Measurements from ENCODE around the gene TCF7L1. TPM values are rescaled to one million over a fixed set of nuclear protein-coding genes. Genes with fewer than 3 reads are reported as not detected.
A peak's percentile ranks its signal among the peaks of the same experiment; 100 is the strongest.

The TCF7L1 gene
- total and polyA plus RNA-seq, 9 of the 15 experiments (the other 6 are each of a cell fraction or from before 2014, with no cell fraction given) = 0.03 to 0.11 (median 0.07) TPM; not detected in 5

GRCh38 chr2:85178980-85179411, 45.8 kb downstream of the TCF7L1 start:
- Histone ChIP-seq H3K27me3 (ENCODE audit: control insufficient read depth in 2 of 2, insufficient read depth in 2 of 2, low read length in 2 of 2) (peaks cover 20 to 54% of the 10 kb centered on the region in 2 experiments), H2AFZ (ENCODE audit: low read depth, low read length) (no peak overlapping the region), H3K4me2 (ENCODE audit: insufficient read depth, low read length) (no peak overlapping the region), H4K20me1 (replicated peaks; ENCODE audit: control insufficient read depth, insufficient read depth, low read length) (no peaks in the 10 kb centered on the region), H3K36me3 (ENCODE audit: control insufficient read depth, insufficient read depth, low read length) (no peaks in the 10 kb centered on the region), H3K4me3 (no peak overlapping the region), H3K27ac (ENCODE audit: extremely low read depth, low read depth, low read length) (no peak overlapping the region), H3K9me3 (replicated peaks; ENCODE audit: control insufficient read depth, insufficient read depth, low read depth, low read length) (no peaks in the 10 kb centered on the region), H3K9me1 (ENCODE audit: control insufficient read depth, insufficient read depth, low read length) (no peaks in the 10 kb centered on the region), H3K79me2 (ENCODE audit: control insufficient read depth, insufficient read depth, low read length) (no peaks in the 10 kb centered on the region), H3K4me1 (replicated peaks in 1 of 2; ENCODE audit: control insufficient read depth in 2 of 2, insufficient read depth in 2 of 2, low read length in 2 of 2) (no peaks in the 10 kb centered on the region), H3K9ac (ENCODE audit: insufficient read depth in 1 of 2, low read depth in 2 of 2, low read length in 2 of 2) (no peak overlapping the region)
- ChIA-PET POLR2A (interaction anchor here (0.8 to 1.1 kb wide), 2 partner anchors 15 to 76 kb away, joined by 5 read pairs; no protein-coding TSS in a partner anchor), CTCF (ENCODE audit: low intra/inter-chr PET ratio) (interaction anchor here (0.9 kb wide), 1 partner anchor 120 kb away, joined by 4 read pairs; no protein-coding TSS in a partner anchor)
- in situ Hi-C loops (cut with MboI) (no loop called here), intact Hi-C loops (cut with micrococcal nuclease) (no loop called here)
- ATAC-seq (no peak), DNase-seq (ENCODE audit: extremely low read depth in 1 of 4, low spot score in 3 of 4) (no peak), FAIRE-seq (no peak)
- 0% methylated on average over 5 of the region's 5 CpGs for WGBS (ENCODE audit: insufficient coverage, low coverage, missing lambda C conversion rate)
- no peak for TF ChIP-seq YY1 (IDR thresholded peaks at IDR 0.05; ENCODE audit: borderline replicate concordance in 1 of 3, control insufficient read depth in 1 of 3, extremely low read depth in 1 of 3, insufficient read depth in 3 of 3, insufficient read length in 1 of 3, insufficient replicate concordance in 2 of 3, low read depth in 1 of 3, low read length in 2 of 3)
- TF ChIP-seq MYC (IDR thresholded peaks at IDR 0.05; ENCODE audit: low read depth, low read length) = no peak
- TF ChIP-seq MYC (CRISPR knock-in tag; IDR thresholded peaks at IDR 0.05; ENCODE audit: borderline replicate concordance, low read depth) = no peak
- BruUV-seq (replicated peaks) = no TSS peak

GRCh38 chr2:85179541-85179940, 46.3 kb downstream of the TCF7L1 start:
- intact Hi-C loops (cut with micrococcal nuclease) = no loop called here
- ChIA-PET CTCF (ENCODE audit: low intra/inter-chr PET ratio) (no interaction called here), POLR2A (interaction anchor here (0.6 to 1.1 kb wide), 4 partner anchors 13 to 259 kb away, joined by 3 to 5 read pairs (median 4); no protein-coding TSS in a partner anchor)
- H3K4me3 ChIP-seq = no peak overlapping the region
- no peak for ATAC-seq
- FAIRE-seq = no peak
- peaks cover 16 to 51% of the 10 kb centered on the region in 2 experiments for H3K27me3 ChIP-seq (ENCODE audit: control insufficient read depth in 2 of 2, insufficient read depth in 2 of 2, low read length in 2 of 2)
- H3K27ac ChIP-seq (ENCODE audit: extremely low read depth, low read depth, low read length) = no peak overlapping the region
- BruUV-seq (replicated peaks) = no TSS peak
- WGBS (ENCODE audit: insufficient coverage, low coverage, missing lambda C conversion rate) = 0% methylated on average over 3 of the region's 3 CpGs
- no peaks in the 10 kb centered on the region for H3K79me2 ChIP-seq (ENCODE audit: control insufficient read depth, insufficient read depth, low read length)
- no peaks in the 10 kb centered on the region for H3K9me3 ChIP-seq (replicated peaks; ENCODE audit: control insufficient read depth, insufficient read depth, low read depth, low read length)
- H2AFZ ChIP-seq (ENCODE audit: low read depth, low read length) = no peak overlapping the region
- H3K9me1 ChIP-seq (ENCODE audit: control insufficient read depth, insufficient read depth, low read length) = no peaks in the 10 kb centered on the region
- in situ Hi-C loops (cut with MboI) = no loop called here
- H3K4me2 ChIP-seq (ENCODE audit: insufficient read depth, low read length) = no peak overlapping the region
- no peaks in the 10 kb centered on the region for H3K4me1 ChIP-seq (replicated peaks in 1 of 2; ENCODE audit: control insufficient read depth in 2 of 2, insufficient read depth in 2 of 2, low read length in 2 of 2)
- no peak overlapping the region for H3K9ac ChIP-seq (ENCODE audit: insufficient read depth in 1 of 2, low read depth in 2 of 2, low read length in 2 of 2)
- no peak for DNase-seq (ENCODE audit: extremely low read depth in 1 of 4, low spot score in 3 of 4)
- H4K20me1 ChIP-seq (replicated peaks; ENCODE audit: control insufficient read depth, insufficient read depth, low read length) = no peaks in the 10 kb centered on the region
- H3K36me3 ChIP-seq (ENCODE audit: control insufficient read depth, insufficient read depth, low read length) = no peaks in the 10 kb centered on the region
- TF ChIP-seq RFX5 (IDR thresholded peaks at IDR 0.05; ENCODE audit: low read depth, low read length) (no peak), MAFG (tag; conservative IDR thresholded peaks at IDR 0.05) (peak; percentile 86), ZKSCAN8 (CRISPR knock-in tag; IDR thresholded peaks at IDR 0.05) (no peak), MAFF (IDR thresholded peaks at IDR 0.05; ENCODE audit: low read length) (peak; percentile 92), ZNF232 (CRISPR knock-in tag; IDR thresholded peaks at IDR 0.05) (no peak), CREB1 (IDR thresholded peaks at IDR 0.05) (no peak), CREB1 (CRISPR knock-in tag; IDR thresholded peaks at IDR 0.05) (no peak), ZMIZ1 (IDR thresholded peaks at IDR 0.05; ENCODE audit: low read depth in 2 of 2, low read length in 2 of 2) (no peak), C11orf30 (IDR thresholded peaks at IDR 0.05; ENCODE audit: low read depth) (peak; percentile 78), ZNF316 (IDR thresholded peaks at IDR 0.05) (peak; percentile 85)

Measured in K562 (cell line).